NCI-H345 treated with DMSO at 0.1 percent for 48 hours (cell line): ENCODE results near the gene NOTCH3.

Experiments
- DNase-seq: peaks from one replicate; lab custom pipeline; 2025; ENCODE audit not compliant: unreplicated experiment; lab: John Stamatoyannopoulos, UW

Gene NOTCH3

DNA sequence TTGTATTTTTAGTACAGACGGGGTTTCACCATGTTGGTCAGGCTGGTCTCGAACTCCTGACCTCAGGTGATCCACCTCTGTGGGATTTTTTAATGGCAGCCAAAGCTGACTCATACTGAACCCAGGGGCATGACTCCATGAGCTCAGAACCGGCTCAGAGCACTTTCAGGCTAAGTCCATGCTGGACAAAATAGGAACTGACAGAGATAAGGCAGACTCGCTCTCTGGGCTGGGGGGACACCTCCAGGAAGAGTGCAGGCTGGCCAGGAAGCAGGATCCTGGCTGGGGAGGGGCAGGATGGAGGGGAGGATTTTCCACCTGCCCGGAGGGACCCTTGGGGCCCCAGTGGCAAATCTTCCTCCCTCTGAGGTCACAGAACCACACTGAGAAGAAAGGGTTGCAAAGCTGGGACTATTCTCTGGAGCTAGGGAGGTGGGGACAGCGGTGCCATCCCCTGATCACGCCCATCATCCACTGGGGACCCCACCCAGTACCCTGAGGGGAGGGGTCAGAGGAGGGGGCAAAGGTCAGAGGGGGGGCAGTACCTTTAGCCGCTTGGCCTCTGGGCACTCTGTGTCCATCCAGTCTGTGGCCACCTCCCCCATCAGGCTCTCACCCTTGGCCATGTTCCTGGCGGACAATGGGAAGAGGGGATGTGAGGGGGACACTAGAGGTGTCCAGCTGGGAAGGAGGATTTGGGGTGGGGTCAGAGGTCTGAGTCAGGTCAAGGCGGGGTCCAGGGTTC, 31.1 kb downstream of the NOTCH3 start:
- DNase-seq = no peak

- DNase-seq = no peak
Measured at GRCh38 chr19:15166700-15167099, 34.1 kb downstream of the NOTCH3 start.

GRCh38 chr19:15161028-15161984, 39.5 kb downstream of the NOTCH3 start:
- no peak for DNase-seq

DNA sequence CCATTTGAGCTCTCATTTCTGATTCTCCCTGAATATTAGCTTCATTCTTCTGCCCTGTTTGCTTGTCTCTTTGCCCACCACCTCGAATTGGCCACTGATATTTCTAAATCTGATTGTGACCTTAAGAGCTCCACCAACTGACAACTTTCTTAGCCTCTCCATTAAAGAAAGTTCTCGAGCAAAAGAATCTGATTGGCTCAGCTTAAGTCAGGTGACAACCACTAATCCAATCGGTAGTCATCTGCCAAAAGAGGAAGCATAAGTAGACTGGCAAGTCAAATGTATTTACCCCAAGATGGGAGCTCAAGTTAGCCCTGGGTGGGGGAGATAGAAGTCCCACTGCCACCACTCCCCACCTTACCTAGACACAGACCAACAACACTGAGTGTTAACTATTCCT, 41.5 kb downstream of the NOTCH3 start:
- DNase-seq = no peak

- no peak for DNase-seq
Measured at GRCh38 chr19:15156391-15156790, 44.4 kb downstream of the NOTCH3 start.

GRCh38 chr19:15155296-15155695, 45.5 kb downstream of the NOTCH3 start:
- no peak for DNase-seq

DNA sequence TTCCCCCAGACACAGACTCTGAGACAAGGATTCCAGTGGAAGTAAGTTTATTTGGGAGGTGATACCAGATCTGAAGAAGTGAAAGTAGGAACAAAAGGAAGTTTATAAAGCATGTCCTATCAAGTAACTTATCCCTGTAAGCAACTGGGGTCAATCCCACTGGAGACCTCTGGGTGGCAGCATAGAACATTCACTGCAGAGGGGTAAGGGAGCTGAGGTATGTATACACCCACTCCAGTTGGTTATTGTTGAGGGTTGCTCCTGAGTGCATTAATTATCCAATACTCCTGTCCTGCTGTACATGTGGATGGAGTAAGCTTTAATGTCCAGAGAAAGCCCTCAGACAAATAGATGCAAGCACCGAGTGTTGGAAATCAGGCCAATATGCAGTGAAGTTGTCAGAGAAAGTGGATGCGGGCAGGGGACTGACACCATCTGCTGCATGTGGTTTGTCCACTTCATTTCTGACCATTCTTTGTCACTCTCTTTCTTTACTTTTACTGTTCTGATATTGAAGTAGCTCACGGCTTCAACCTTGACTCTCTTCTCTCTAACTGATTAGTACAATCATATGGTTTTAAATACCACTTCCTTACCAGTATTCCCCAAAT, 46.7 kb downstream of the NOTCH3 start:
- no peak for DNase-seq

DNA sequence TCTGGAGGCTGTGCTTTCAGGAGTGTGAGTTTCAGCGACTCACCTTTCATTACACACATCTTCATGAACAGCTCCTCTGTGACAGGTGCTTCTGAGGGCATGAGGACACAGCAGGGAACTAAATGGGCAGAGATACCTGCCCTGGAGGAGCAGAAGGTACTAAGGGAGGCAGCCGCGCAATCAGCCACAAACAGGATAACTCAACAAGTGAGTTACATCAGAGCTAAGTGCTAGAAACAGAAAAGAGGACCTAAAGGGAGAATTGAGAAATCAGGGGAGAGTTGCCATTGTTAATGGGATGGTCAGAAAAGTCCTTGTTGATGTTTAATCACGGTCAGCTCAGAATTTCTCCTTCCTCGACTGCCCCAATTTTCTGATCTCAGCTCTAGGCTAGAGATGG, 51.1 kb downstream of the NOTCH3 start:
- DNase-seq = no peak

DNA sequence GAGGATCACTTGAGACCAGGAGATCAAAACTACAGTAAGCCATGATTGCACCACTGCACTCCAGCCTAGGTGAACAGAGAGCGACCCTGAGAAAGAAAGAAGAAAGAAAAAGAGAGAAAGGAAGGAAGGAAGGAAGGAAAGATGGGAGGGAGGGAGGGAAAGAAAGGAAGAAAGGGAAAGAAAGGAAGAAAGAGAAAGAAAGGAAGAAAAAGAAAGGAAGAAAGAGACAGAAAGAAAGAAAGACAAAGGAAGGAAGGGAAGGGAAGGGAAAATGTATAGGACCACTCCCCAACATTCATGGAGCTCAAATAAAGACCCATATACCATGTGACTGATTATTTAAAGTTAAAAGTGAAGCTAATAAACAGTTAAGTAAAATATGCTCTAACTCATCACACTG, 53.7 kb downstream of the NOTCH3 start:
- DNase-seq = no peak

- no peak for DNase-seq
Measured at GRCh38 chr19:15144046-15144646, 56.6 kb downstream of the NOTCH3 start.

GRCh38 chr19:15142313-15142712, 58.5 kb downstream of the NOTCH3 start:
- DNase-seq = no peak

- DNase-seq = no peak
Measured at GRCh38 chr19:15141143-15141542, 59.7 kb downstream of the NOTCH3 start.

DNA sequence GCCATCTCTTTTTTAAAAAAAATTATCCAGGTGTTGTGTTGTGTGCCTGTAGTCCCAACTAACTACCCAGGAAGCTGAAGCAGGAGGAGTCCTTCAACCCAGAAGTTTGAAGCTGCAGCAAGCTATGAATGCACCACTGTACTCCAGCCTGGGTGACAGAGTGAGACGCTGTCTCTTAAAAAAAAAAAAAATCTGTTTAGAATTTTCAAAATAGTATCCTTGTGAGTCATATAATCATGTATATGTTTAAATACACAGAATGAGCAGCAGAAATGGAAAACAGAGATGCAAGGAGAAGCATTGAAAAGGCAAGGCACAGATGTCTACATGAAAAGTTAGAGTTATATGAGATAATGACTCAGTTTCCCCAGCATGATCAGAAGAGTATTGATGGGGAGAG, 62.4 kb downstream of the NOTCH3 start:
- no peak for DNase-seq

DNA sequence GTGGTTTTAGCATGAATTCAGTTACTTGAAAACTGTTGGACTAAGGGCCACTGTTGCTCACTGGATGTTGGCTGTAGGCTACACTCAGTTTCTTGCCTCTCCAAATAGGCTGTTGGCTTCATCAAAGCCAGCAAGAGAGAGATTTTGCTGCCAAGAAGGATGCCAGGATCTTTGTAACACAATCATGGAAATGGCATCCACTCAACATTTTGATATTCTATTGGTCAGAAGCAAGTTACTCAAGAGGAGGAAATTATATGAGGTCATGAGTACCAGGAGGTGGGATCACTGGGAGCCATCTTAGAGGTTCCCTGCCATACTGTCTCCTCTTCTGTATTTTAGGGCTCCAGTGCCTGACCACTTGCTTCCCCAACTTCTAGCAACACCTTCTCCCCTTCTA, 63.0 kb downstream of the NOTCH3 start:
- no peak for DNase-seq

GRCh38 chr19:15136234-15136954, 64.4 kb downstream of the NOTCH3 start:
- no peak for DNase-seq

- DNase-seq = no peak
Measured at GRCh38 chr19:15129856-15130585, 70.8 kb downstream of the NOTCH3 start.

GRCh38 chr19:15128162-15128770, 72.5 kb downstream of the NOTCH3 start:
- DNase-seq = no peak

DNA sequence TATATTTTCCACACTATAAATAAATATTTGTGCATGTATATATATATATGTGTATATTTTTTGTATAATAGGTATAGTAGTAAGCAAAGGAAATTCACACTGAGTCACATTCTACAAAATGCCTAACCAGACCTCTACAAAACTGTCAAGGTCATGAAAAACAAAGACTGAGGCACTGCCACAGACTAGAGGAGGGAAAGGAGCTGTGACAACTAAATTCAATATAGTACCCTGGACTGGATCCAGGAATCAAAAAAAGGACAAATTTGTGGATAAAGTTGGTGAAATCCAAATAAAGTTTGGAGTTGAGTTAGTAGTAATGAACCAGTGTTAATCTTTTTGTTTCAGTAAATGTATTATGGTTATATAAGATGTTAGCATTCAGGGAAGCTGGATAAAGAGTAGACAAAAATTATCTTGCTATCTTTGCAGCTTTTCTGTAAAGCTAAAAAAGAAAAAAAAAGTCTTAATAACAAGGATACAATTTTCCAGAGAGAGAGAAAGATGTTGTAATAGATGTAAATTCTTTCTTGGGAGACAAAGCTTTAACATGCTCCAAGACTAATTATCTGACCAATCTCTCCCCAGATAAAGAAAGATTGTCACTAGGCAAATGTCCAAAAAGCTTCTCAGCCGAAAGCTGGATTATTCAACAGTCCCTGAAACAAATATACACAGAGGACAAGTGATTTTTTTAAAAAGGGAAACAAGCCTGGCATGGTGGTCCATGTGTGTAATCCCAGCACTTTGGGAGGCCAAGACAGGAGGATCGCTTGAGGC, 74.5 kb downstream of the NOTCH3 start:
- DNase-seq = no peak
